ENCODE measurements around the gene CETP.
"Not testable (repeated sequence)": the region's sequence is repeated elsewhere in the genome, so short reads cannot be mapped to it uniquely, and the experiment has no call there.

The CETP gene

DNA sequence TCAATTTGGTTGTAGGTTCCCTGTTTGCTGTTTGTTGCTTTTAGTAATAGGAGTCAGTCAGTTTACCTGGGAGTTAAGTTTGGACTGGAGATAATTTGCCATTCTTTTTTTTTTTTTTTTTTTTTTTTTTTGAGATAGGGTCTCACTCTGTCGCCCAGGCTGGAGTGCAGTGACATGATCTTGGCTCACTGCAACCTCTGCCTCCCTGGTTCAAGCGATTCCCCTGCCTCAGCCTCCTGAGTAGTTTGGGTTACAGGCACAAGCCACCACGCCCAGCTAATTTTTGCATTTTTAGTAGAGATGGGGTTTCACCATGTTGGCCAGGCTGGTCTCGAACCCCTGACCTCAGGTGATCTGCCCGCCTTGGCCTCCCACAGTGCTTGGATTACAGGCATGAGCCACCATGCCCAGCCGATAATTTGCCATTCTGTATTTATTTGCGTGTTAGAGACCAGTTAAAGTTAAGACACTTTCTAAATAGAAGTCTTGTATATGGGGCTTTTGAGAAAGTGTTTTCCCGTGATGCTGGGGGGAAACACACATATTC is 27.1 kb upstream of the CETP start:
- not testable (repeated sequence) for DNase-seq

GRCh38 chr16:56935201-56935600 is 26.5 kb upstream of the CETP start:
- no peak for DNase-seq

GRCh38 chr16:56936491-56936890 is 25.3 kb upstream of the CETP start:
- DNase-seq = no peak

GRCh38 chr16:56936950-56937349 is 24.8 kb upstream of the CETP start:
- DNase-seq = no peak

DNA sequence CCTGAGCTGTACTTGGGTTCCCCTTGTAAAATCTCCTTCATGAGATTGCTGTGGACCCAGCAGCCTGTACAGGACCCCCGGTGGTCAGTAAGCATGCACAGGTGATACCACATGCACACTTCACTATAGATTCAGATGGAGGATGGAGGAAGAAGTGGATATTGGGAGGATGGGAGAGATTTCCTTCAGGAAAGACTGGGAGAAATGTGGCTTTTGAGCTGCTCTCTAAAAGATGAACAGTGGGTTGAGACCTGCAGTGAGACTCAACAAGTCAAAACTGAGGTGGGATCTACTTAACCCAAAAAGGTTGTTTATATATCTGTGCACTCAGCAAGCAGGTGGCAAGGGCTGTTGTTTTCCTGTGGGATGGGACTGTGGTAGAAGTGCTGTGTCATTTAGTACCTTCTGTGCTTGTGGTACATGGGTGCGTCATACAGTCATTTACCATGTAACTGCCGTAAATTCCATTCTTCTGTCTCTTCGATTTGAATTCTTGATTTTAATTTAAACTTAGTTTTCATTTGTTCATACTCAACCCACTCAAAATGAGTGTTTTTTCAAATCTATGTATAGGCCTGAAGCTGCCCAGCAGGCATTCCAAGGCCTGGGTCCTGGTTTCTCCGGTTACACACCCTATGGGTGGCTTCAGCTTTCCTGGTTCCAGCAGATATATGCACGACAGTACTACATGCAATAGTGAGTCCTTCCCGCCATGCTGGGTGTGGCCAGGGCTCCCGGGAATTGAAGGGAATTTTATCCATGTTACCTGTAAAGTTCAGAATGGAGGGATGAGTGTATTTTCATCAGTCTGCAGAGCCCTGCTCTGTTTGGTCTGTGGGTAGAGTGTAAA is 22.9 kb upstream of the CETP start:
- DNase-seq = peak; percentile 30

- no peak for DNase-seq
Observed at GRCh38 chr16:56939801-56940200, 21.9 kb upstream of the CETP start.

GRCh38 chr16:56941092-56941491 is 20.7 kb upstream of the CETP start:
- no peak for DNase-seq

- DNase-seq = no peak
Observed at GRCh38 chr16:56941856-56942331, 19.9 kb upstream of the CETP start.

- DNase-seq = no peak
Observed at GRCh38 chr16:56943761-56944375, 17.9 kb upstream of the CETP start.

DNA sequence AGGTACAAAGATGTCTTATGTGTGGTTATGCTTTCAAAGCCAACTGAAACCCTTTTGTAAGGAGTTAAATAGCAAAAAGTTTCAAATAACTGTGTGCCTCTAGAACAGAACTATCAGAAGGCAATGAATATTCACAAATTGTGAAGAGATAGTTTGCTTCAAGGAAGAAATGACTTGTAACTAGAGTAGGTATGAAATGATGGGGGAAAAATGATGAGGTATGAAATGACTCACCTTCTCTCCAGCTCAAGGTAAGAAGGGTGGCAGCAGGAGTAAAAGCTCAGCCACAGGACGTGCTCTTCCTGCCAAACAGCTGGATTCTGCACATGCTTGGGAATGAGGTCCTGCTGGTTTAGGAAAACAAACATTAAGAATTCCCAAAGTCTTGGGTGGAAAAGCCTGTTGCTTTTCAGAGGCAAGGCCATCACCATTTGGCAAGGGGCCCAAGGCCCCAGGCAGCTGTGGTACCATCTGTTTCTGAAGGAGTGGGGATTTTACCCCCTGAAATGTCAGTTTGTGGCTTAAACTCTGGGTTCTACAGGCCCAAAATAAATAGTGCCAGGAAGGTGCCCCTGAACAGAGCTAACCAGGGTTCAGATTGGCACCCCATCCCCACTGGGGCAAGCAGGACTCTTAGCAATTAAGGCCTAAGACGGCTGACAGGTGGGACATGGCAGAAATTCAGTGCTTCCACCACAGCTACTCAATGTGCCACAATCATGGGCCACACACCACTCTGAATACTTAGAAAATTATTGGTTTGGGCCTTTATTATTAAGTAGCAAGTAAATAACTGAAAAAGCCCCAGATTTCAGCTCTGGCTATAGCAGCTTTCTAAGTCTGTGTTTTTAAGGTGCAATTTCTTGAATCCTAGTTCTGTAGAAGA is 16.6 kb upstream of the CETP start:
- DNase-seq = no peak

GRCh38 chr16:56945847-56946527 is 15.8 kb upstream of the CETP start:
- DNase-seq = no peak

GRCh38 chr16:56946767-56947603 is 14.8 kb upstream of the CETP start:
- no peak for DNase-seq

DNA sequence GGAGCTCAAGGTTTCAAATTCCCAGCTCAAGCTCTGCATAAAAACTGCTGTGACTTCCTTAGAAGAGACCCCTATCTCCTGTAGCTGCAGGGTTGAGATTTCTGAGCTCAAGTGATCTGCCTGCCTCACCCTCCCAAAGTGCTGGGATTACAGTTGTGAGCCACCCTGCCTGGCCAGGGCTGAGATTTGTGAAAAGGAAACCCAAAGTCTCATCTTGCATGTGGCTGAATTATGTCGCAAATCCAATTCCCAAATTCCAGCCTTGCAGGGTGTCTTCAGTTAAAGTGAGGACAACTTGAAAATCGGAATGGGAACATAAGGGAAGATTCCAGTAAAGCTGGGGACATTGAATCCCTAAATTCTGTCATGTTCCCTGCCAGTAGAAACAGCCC is 14.2 kb upstream of the CETP start:
- no peak for DNase-seq

DNA sequence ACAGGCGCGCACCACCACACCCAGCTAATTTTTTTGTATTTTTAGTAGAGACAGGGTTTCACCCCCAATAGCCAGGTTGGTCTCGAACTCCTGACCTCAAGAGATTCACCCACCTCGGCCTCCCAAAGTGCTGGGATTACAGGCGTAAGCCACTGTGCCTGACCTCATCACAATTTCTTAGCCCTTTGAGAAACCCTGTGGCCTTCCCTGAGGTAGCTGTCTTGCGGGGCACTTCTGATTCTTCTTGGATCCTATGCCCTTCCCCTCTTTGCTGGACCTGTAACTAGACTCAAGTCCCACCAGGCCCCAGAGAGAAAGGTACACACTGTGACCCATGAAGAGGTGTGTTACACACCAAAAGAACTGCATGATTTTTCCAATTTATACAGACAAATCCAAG is 13.5 kb upstream of the CETP start:
- no peak for DNase-seq

GRCh38 chr16:56950051-56950450 is 11.7 kb upstream of the CETP start:
- no peak for DNase-seq

DNA sequence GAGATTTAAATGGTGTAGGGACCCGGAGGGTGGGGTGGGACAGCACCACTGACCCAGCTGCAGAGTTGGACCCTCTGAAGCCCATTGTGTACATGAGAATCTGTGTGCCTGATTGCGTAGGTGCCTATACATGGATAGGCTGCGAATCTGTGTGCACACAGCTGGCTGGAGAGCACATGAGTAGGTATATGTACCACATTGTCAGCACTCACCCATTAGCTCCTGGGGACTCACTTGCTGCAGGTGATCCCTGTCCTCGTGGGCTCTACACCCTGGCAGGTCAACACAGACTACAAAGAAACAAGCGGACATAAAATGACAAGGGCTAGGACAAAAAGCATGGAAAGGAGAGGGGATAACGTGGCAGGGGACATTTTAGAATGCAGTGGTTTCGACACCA is 11.3 kb upstream of the CETP start:
- DNase-seq = no peak

DNA sequence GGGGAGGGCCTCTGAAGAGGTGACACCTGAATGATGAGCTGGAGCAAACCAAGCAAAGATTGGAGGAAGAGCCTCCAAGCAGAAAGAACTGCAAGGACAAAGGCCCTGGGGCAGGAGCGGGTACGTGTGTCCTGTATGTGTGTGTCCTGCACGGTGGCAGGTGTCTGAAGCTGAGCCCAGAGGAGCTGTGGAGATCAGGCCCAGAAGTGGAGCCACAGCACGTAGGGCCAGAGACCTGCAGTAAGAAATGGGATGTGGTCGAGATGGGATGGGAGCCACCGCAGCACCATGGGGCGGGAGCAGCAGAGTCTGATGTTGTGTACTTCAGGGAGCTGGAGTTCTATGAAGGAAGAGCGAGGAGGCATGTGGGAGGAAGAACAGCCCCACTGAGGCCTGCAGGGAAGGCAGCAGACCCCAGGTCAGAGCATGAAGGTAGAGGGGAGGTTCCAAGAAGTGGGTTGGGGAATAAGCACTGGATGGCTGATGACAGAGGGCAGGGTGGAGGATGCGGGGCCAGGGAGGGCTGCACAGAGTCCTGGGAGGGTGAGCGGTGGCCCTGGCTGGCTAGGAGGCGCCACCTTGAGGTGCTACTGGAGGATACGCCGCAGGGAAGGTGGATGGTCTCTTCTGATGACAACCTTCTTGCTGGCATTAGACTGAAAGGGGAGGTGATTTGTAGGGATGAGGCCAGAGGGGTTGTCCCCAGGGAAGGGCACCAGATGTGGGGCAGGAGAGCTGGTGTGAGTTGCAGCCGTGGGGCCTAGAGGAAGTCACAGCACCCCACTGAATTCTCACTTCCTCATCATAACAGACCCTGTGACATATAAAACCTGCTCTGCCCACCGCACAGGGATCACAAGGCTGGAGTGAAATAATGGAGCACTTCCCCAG is 10.6 kb upstream of the CETP start:
- peak; percentile 57 for DNase-seq

DNA sequence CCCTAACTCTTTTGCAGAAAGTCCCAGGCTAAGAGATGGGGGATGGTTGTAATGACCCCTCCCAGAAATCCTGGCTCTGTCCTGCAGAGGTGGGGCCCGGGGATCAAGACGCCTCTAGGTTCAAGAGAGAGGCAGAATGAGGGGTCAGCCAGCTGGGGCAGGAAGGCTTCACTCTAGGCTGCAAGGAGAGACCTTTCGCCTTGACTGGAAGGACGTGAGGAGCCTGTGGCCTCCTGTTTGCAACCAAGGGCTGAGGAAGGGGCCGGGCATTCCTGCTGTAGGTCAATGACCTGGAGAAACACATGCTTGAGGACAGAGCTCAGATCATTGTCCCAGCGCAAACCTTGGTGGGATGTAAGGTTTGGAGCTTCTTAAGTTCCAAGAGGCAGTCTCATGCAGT is 8.7 kb upstream of the CETP start:
- no peak for DNase-seq

DNA sequence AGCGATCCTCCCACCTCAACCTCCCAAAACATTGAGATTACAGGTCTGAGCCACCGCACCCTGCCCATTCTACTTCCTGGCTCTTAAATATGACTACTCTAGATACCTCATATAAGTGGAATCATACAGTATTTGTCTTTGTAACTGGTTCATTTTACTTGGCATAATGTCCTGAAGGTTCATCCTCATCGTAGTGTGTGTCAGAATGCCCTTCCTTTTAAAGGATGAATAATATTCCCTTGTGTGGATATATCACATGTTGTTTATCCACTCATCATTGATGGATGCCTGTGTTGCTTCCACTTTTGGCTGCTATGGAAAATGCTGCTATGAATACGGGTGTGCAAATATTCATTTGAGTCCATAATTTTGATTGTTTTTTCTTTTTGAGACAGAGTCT is 5.7 kb upstream of the CETP start:
- no peak for DNase-seq

DNA sequence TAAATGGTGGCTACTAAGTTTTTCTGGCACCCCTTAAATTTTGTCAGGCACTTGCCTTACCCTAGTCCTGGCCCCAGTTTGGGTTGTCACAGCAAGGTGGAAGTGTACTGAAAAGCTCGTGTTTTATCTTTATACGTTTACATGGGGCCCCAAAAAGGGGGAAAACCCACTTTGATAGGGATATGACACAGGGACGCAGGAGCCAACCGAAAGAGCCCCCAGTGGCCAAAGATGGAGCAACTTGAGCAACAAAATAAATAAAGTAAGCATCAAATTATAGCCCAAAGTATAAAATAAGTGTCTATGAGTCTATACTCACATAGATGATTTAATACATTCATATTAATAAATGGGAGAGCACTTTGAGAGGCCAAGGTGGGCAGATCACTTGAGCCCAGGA is 5.0 kb upstream of the CETP start:
- DNase-seq = no peak
